Left renal pelvis (tissue), 4 donors: ENCODE measurements around the gene ATP10A. TPM values are rescaled to one million over a fixed set of nuclear protein-coding genes. Genes with fewer than 3 reads are reported as not detected.

Source experiments
- DNase-seq, 4 donors: peaks; one replicate each; pipeline ENCODE4 v3.0.0-alpha.2; 2013; ENCODE audit warnings: low read depth in 4 of 4, low spot score in 3 of 4
- polyA plus RNA-seq, 4 donors: library from polyadenylated mRNA; unstranded; fragments of 120-200 nt; gene quantifications; one replicate each; pipeline ENCODE4 v1.2.1, GENCODE V29; 2013; ENCODE audit not compliant: insufficient read length in 4 of 4

ATP10A gene
- 1 to 10 TPM; 2.8 to 6.1 (median 4.0) TPM for polyA plus RNA-seq

GRCh38 chr15:25863111-25863967 is at the start of gene ATP10A:
TSS of gene ATP10A (minus strand) at chr15:25863327. CDS start at chr15:25863096, 231 bp downstream.
- no peak for DNase-seq

DNA sequence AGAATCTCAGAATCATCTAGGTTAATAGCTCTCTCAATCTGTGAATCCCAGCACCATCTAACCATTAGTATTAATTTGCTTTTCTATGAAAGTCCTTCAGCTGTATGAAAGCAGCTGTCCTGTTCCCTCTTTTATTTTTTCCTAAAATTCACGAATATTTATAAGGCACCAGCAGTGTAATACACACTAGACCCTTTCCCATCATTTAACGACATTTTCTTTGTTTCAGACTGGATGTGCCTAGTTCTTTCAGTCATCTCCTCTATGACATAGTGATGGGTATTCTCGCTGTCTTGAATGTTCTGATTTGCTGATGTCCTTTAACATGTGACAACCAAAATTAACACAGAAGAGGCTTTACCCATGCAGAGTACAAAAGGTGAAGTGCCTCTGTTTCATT is 48.9 kb upstream of the ATP10A start:
- DNase-seq = no peak

- no peak for DNase-seq
These were observed 47.7 kb upstream of the ATP10A start for GRCh38 chr15:25910832-25911231.

- DNase-seq = no peak
These were observed 46.7 kb upstream of the ATP10A start for GRCh38 chr15:25909806-25910205.

- no peak for DNase-seq
These were observed 46.2 kb upstream of the ATP10A start for GRCh38 chr15:25909325-25909724.

- DNase-seq = no peak
These were observed 42.0 kb upstream of the ATP10A start for GRCh38 chr15:25905140-25905539.

DNA sequence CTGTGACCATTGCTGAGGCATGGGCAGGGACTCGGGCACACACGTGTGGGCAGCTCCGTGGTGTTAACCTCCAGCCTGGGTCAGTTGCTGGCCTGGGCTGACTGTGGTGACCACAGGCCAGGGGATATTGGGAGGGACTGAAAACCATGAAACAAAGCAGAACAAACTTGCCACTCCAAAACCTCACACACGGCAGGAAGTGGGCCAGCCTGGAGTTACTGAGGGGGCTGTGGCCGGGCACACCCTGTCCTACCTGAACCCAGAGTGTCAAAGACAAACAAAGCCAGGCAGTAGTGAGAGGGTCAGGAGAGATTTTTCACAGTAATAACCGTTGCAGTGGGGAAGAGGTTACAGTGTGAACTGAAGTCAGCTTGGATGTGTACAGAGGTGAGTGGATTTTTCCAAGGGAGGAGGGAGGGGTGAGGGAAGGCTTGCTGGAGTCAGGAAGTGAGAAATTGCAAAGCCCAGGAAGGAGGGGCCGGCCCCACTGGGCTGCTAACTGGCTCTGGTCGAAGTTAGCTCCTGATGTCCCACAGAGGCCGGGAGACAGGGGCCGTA is 40.0 kb upstream of the ATP10A start:
- no peak for DNase-seq

GRCh38 chr15:25901811-25902605 is 38.9 kb upstream of the ATP10A start:
- DNase-seq = no peak

DNA sequence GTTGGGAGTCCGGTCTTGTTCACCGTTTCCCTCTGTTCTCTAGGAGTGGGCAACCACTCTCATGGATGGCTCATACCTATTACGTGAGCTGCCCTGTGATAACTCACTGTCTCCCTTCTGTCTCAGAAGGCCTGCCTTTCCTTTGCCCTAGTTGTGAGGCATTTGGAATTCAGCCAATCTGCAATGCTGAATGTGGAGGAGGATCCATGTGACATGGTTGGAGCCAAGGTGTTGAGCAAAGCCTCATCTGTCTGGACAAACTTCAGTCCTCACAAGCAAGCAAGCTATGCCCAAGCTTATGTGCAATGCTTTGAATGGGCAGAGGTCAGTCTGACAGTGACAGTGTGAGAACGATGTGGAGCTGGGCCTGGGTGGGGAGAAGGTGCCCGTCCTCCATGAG is 37.8 kb upstream of the ATP10A start:
- DNase-seq = no peak

DNA sequence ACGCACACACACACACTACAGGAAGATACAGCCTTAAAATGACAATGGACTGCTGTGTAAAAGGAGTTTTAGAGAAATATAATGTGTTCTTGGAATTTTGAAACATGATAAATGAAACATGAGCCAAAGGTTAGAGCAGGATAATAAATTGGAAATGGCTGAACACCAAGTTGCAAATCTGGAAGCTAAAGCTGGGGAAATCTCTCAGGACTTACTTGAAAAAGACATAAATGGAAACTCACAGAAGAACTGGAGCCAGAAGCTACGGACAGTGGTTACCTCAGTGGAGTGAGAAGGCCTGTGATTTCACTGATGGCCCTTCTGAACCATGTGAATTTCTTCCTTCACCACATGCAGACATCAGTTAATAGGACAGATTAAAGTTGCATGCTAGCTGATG is 37.3 kb upstream of the ATP10A start:
- no peak for DNase-seq

- no peak for DNase-seq
These were observed 36.7 kb upstream of the ATP10A start for GRCh38 chr15:25899870-25900269.

- no peak for DNase-seq
These were observed 34.5 kb upstream of the ATP10A start for GRCh38 chr15:25897658-25898057.

DNA sequence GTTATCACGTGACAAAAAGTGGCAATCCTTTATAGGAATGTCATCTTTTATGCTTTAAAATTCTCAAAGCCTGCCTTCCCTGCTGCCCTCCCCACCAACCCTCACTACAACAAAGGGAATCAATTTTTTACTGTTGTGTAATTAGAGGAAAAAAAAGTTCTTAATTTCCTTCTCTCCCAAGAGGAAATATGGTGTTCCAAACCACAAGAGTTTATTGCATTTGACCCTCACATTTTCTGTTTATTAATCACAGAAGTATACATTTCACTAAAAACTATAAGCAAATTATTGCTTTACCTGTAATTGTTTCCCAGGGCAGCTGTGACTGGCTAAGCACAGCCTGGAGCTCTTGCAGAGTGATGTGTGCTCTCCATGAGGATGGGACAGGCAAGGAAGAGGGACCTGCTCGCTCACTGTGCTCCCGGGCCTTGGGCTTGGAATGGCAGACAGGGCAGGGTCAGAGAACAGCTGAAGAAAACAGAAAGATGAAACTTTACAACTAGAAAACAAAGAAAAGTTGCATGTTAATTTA is 31.3 kb upstream of the ATP10A start:
- no peak for DNase-seq

GRCh38 chr15:25893596-25893995 is 30.5 kb upstream of the ATP10A start:
- DNase-seq = no peak

GRCh38 chr15:25892126-25892525 is 29.0 kb upstream of the ATP10A start:
- DNase-seq = no peak

DNA sequence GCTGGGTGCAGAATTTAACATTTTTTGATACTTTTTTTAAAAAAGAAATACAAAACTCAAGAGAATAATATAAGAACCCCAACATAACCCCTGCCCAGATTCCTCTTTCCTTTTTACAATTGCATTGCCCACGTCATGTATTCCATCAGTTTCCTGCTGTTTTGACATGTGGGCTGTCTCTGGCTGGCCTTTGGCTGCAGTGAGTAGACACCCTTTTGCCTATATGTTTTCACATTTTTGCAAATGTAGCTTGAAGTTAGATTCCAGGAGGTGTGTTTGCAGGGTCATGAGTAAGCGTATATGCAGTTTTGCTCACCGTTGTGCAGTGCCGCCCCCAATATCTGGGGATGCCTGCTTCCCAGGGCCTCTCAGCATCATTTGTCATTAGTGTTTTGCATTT is 28.0 kb upstream of the ATP10A start:
- no peak for DNase-seq

DNA sequence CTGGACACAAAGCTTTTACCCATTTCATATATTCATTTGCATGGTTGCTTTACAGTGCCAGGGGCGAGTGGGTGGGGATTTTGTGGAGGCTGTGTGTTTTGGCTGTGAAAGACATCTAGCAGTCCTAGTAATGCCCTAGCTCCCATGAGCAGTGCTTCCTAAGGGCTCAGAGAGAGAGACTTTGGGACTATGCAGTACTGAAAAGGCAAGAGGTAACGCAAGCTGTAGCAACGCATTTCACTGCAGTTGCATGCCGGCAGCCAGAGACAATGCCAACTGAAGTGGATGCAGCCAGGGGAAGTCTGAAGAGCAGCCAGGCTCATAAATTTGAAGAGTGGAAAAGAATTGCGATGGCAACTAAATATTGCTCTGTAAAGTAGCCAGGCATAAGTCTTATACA is 27.4 kb upstream of the ATP10A start:
- no peak for DNase-seq

DNA sequence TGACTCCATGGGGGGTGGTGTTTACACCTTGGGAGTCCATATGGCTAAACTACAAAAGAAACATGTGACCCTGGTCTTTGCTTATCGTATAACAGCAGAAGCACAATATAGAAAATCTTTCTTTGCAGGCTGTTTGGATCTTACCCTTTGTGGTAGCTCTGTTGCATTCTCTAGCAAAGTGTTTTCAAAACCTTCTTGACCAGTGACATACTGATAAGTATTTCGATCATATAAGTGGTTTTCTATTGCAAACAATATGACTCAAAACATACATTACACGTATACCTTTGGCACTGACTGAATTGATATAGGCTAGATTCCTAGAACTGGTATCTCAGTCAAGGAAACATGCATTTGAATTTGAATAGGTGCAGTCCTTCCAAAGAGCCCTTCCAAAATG is 24.7 kb upstream of the ATP10A start:
- no peak for DNase-seq

DNA sequence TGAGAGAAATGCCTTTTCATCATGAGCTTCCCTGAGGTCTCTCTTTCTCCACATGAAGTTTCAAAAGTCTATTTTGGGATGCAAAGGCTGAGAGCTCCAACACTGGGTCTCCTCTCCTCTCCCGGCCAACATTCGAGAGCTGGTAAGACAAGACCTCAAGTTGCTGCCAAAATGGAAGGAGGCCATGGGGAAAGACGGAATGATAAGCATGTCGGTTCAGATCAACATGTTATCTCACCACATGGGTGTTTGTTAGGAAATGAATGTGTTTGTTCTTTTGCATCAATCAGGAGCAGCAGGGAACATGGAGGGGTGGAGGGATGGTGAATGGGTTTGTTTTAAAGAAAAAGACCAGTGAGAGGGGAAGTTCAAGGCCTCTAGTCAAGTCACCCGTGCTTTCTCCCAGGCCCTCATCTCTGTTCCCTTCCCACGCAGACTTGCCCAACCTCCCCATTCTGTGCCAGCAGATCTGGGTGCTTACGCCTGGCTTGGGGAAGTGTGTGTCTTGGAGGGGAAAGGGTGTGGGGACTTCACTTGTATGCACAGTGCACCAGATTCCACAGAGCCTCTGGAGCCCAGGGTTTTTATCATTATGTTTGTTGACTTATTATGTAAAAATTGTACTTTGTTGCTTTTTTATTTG is 23.5 kb upstream of the ATP10A start:
- no peak for DNase-seq

GRCh38 chr15:25884370-25884769 is 21.2 kb upstream of the ATP10A start:
- DNase-seq = no peak
